ENCODE results near the gene PIP5K1A. TPM values are rescaled to one million over a fixed set of nuclear protein-coding genes. Genes with fewer than 3 reads are reported as not detected.
A peak's percentile ranks its signal among the peaks of the same experiment; 100 is the strongest.

Gene PIP5K1A
- total RNA-seq, 2 experiments from 2014 or later: 63.1 to 66.1 TPM

DNA sequence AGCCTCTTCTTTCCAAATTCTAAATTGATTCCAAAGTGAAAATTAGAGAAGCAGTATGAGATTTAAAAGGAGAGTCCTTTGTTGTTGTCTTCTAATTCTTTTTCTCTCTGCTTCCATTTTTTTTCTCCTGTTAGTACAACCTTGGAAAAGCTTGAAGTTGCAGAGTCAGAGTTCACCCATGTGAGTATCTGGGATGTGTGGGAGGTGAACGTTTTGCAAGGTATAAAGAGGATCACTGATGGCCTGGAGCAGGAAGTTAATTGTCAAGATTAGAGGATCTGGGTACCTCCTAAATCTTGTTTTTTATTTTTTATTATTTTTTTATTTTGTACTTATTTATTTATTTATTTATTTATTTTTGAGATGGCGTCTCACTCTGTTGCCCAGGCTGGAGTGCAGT is 48.4 kb downstream of the PIP5K1A start:
- no peak for ATAC-seq
- intact Hi-C loops (cut with micrococcal nuclease): no loop called here
- no peak for DNase-seq
- H3K27me3 Mint-ChIP-seq: no peaks in the 10 kb centered on the region
- POLR2A ChIA-PET: interaction anchor here (0.6 to 1.0 kb wide), 3 partner anchors 20 to 72 kb away, joined by 3 read pairs; no protein-coding TSS in a partner anchor
- H3K4me3 Mint-ChIP-seq: no peak overlapping the region
- H3K36me3 Mint-ChIP-seq (ENCODE audit: low read depth): peaks cover 42% of the 10 kb centered on the region
- no peak overlapping the region for H3K27ac Mint-ChIP-seq
- H3K9me3 Mint-ChIP-seq: no peaks in the 10 kb centered on the region
- H3K4me1 Mint-ChIP-seq (ENCODE audit: low read depth): no peaks in the 10 kb centered on the region
- CTCF ChIA-PET: interaction anchor here (1.0 to 1.1 kb wide), 2 partner anchors 19 to 147 kb away, joined by 3 to 6 read pairs; no protein-coding TSS in a partner anchor
- TF ChIP-seq, protein P1, sequence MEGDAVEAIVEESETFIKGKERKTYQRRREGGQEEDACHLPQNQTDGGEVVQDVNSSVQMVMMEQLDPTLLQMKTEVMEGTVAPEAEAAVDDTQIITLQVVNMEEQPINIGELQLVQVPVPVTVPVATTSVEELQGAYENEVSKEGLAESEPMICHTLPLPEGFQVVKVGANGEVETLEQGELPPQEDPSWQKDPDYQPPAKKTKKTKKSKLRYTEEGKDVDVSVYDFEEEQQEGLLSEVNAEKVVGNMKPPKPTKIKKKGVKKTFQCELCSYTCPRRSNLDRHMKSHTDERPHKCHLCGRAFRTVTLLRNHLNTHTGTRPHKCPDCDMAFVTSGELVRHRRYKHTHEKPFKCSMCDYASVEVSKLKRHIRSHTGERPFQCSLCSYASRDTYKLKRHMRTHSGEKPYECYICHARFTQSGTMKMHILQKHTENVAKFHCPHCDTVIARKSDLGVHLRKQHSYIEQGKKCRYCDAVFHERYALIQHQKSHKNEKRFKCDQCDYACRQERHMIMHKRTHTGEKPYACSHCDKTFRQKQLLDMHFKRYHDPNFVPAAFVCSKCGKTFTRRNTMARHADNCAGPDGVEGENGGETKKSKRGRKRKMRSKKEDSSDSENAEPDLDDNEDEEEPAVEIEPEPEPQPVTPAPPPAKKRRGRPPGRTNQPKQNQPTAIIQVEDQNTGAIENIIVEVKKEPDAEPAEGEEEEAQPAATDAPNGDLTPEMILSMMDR (IDR thresholded peaks at IDR 0.05): no peak

DNA sequence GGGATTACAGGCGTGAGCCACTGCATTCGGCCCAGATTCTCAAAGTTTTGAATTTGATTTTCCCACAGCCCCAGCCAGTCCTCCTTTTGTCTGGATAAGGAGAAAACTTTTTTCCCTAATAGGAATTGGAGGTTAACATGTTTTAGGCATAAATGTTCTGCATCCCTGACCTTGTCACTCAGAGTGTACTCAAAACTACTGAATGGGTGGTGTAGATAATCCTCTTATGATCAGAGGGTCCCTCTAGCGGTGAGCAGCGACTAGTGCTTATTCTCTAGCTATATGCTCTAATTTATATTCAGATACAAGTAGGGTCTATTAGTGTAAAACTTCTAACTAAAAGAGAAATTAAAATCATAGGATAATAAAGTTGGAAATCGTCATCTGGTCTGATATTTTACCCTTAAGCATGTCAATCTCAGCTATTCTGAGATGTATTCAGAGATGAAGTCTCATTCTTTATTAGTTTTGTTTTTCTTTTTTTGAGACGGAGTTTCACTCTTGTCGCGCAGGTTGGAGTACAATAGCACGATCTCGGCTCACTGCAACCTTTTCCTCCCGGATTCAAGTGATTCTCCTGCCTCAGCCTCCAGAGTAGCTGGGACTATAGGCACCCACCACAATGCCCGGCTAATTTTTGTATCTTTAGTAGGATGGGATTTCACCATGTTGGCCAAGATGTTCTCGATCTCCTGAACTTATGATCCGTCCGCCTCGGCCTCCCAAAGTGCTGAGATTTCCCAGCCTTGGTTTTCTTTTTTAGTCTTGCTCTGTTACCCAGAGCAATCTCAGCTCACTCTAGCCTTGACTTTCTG is 53.5 kb downstream of the PIP5K1A start:
- intact Hi-C loops (cut with micrococcal nuclease): loop anchor here (5.0 kb wide), 1 partner anchor 55 kb away; the partner anchor contains the start of gene PIP5K1A
- no peak overlapping the region for H3K4me3 Mint-ChIP-seq

DNA sequence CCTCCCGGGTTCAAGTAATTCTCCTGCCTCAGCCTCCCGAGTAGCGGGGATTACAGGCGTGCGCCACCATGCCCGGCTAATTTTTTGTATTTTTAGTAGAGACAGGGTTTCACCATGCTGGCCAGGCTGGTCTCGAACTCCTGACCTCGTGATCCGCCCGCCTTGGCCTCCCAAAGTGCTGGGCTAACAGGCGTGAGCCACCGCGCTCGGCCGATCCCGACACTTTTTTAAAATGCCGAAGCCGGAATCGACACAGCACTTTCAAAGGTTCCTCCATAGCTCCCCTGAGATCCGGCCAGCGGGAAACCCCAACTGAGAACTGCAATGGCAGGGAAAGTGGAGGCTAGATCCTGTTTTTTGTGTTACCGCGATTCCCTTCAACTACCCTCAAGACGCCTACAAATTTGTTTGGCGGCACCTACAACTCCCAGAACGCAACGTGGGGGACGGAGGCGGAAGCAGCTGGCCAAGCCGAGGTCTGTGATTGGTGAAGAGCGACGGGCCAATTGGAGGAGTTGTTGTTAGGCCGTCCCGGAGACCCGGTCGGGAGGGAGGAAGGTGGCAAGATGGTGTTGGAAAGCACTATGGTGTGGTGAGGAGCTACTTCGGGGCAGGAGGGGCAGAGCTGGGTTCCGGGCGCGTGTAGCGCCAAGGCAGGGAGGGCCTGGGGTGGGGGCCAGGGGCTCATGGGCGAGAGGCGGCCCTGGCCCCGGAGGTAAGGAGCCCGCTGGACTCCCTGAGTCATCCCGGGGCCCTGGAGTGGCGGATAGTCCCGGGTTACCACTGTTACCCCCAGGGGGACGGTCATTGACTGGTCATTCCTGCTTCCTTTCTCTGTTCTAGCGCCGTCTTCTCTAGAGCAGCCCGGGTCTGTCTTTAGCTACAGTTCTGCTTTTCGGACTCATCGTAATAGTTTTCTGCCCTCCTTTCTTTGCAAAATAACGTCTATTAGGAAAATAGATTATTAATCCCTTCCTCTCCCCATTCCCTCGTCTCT is 56.2 kb downstream of the PIP5K1A start, which contains the start of gene PSMD4:
TSS of gene PSMD4 (plus strand) at position 518 of the 997 bp plus-strand sequence. CDS start at position 567, 49 bp downstream.
- TF ChIP-seq, protein P1 (IDR thresholded peaks at IDR 0.05): no peak
- DNase-seq (peak; percentile 96), ATAC-seq (peak; percentile 94)
- H3K4me3 Mint-ChIP-seq: peak within 1 kb of the TSS; percentile 83
- no peaks in the 10 kb centered on the region for H3K9me3 Mint-ChIP-seq
- peaks cover 27% of the 10 kb centered on the region for H3K4me1 Mint-ChIP-seq (ENCODE audit: low read depth)
- ChIA-PET POLR2A (interaction anchor here (0.6 to 1.9 kb wide), 19 partner anchors 14 to 183 kb away, joined by 3 to 11 read pairs (median 3); partner anchors contain the start of genes PIP5K1A, VPS72 and ZNF687), CTCF (interaction anchor here (0.7 to 1.6 kb wide), 7 partner anchors 15 to 248 kb away, joined by 3 to 6 read pairs (median 4); partner anchors contain the start of genes MINDY1, PIP5K1A and VPS72)
- H3K27ac Mint-ChIP-seq: peak within 1 kb of the TSS; percentile 88
- H3K27me3 Mint-ChIP-seq: no peaks in the 10 kb centered on the region
- peaks cover 18% of the 10 kb centered on the region for H3K36me3 Mint-ChIP-seq (ENCODE audit: low read depth)
- intact Hi-C loops (cut with micrococcal nuclease): loop anchor here (5.0 kb wide), 1 partner anchor 57 kb away; the partner anchor contains the start of gene PIP5K1A

More for the DNA sequence above, 53.5 kb downstream of the PIP5K1A start:
- POLR2A ChIA-PET: interaction anchor here (0.5 to 2.0 kb wide), 5 partner anchors 30 to 202 kb away, joined by 3 to 6 read pairs (median 3); partner anchors contain the start of genes TNFAIP8L2 and ZNF687
- peak; percentile 89 for DNase-seq
- ATAC-seq: peak; percentile 57
- CTCF ChIA-PET: interaction anchor here (0.7 to 2.9 kb wide), 41 partner anchors 9 to 226 kb away, joined by 3 to 28 read pairs (median 5); partner anchors contain the start of genes PI4KB, TMOD4, TNFAIP8L2 and VPS72
- TF ChIP-seq, protein P1 (IDR thresholded peaks at IDR 0.05): peak; percentile 89
- Mint-ChIP-seq H3K9me3 (no peaks in the 10 kb centered on the region), H3K27me3 (no peaks in the 10 kb centered on the region), H3K4me1 (ENCODE audit: low read depth) (peaks cover 13% of the 10 kb centered on the region), H3K27ac (peak overlapping the region; percentile 34), H3K36me3 (ENCODE audit: low read depth) (peaks cover 21% of the 10 kb centered on the region)

DNA sequence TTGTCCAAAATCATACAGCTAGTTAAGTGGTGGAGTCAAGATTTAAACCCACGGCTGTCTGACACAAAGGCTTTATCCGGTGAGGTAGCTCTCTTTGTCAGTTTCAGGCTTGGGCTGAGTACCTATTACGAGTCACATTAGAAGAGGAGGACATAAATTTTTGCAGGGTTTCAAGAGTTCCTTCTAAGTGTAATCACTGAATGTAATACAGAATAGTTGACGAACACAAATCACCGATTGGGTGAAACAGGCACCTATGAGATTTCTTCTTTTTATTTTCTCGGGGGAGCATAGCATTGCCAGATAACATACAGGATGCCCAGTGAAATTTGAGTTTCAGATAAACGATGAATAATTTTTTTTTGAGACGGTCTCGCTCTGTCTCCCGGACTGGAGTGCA is 57.0 kb downstream of the PIP5K1A start:
- H3K27ac Mint-ChIP-seq: peak overlapping the region; percentile 88
- CTCF ChIA-PET: interaction anchor here (0.6 to 1.6 kb wide), 7 partner anchors 16 to 249 kb away, joined by 3 to 6 read pairs (median 3); partner anchors contain the start of genes MINDY1, PIP5K1A and VPS72

More for the DNA sequence above, 57.0 kb downstream of the PIP5K1A start:
- TF ChIP-seq, protein P1 (IDR thresholded peaks at IDR 0.05): no peak
- ATAC-seq: no peak
- POLR2A ChIA-PET: interaction anchor here (1.0 to 1.9 kb wide), 8 partner anchors 26 to 97 kb away, joined by 3 to 11 read pairs (median 5); partner anchors contain the start of genes PIP5K1A, VPS72 and ZNF687
- intact Hi-C loops (cut with micrococcal nuclease): no loop called here
- Mint-ChIP-seq H3K9me3 (no peaks in the 10 kb centered on the region), H3K27me3 (no peaks in the 10 kb centered on the region), H3K4me3 (peak overlapping the region; percentile 83), H3K36me3 (ENCODE audit: low read depth) (peaks cover 20% of the 10 kb centered on the region), H3K4me1 (ENCODE audit: low read depth) (peaks cover 27% of the 10 kb centered on the region)
- DNase-seq: no peak
